SH-SY5Y (cell line): ENCODE measurements around the gene CBR4.

Experiments
- GATA2 ChIP-seq: IDR thresholded peaks from 2 replicates; pipeline ENCODE4 v1.6.1; 2011; ENCODE audit warnings: mild to moderate bottlenecking, low read depth, low read length
- GATA3 ChIP-seq: IDR thresholded peaks from 2 replicates; pipeline ENCODE4 v1.6.1; 2011; ENCODE audit warnings: low read depth, mild to moderate bottlenecking, low read length, moderate library complexity

The CBR4 gene

DNA sequence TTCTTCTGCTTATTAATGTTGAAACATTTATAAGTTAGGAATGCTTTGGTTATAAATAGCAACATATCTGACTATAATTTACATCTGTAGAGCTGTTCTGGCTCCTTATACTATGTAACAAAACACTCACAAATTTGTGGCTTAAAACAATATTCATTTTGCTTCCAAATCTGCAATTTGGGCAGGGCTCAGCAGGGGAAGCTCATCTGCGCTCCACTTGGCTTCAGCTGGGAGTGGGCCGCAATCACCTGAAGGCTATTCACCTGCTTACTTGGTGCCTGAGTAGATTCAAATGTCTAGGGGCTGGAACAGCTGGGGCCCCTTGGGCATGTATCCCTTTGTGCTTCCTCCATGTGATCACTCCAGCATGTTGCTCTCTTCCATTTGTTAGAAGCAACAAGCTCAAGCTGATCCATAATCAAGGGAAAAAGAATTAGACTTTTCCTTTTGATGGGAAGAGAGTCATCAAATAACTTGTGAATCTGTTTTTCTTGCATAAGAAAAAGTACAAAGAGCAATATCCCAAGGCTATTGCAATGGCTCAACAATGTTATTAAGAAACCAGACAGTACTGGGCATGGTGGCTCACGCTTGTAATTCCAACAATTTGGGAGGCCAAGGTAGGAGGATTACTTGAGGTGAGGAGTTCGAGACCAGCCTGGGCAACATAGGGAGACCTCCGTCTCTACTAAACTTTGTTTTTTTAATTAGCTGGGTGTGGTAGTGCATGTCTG, 34.8 kb upstream of the CBR4 start:
- no peak for TF ChIP-seq GATA2
- TF ChIP-seq GATA3 = no peak

DNA sequence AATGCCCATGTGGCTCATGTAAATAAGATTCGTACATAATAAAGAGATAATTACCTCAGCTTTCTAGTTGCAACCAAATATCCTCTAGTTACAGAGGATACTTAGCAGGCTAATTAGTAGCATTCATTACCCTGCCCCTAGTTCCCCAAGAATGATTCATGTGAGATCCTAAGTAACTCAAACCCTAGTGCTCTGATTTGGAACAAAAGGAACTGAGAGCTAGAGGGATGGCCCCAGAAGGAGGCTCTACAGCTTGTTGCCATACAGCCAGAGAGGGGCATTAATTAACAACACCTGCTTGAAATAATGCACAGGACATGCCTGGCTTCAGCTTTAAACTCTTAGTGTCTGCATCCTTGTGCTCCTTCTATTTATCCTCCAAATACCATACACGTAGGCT, 32.6 kb upstream of the CBR4 start:
- TF ChIP-seq GATA3 (no peak), GATA2 (no peak)

DNA sequence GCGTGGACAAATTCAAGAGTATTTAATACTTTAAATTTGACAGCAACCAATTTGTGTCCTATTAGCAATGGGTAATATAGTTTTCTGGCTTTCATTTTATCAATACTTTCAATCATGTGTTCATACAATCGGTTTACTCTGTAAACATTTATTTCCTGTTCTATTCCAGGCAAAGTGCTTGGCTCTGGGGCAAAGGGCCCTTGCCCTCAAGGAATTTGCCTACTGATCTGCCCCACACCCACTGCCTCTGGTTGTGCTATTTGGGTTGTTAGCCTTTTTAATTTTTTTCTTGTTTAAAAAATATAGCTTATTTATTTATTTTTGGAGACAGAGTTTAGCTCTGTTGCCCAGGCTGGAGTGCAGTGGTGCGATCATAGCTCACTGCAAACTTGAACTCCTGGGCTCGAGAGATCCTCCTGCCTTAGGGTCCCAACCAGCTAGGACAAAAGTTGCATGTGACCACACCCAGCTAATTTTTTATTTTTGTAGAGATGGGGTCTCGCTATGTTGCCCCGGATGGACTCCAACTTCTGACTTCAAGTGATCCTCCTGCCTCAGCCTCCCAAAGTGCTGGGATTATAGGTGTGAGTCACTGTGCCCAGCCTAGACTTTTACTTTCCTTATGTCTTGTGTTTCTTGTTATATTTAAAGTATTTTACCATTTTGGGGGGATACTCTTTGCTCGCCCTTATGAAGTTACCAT, 30.7 kb upstream of the CBR4 start:
- no peak for TF ChIP-seq GATA3
- TF ChIP-seq GATA2 = no peak

DNA sequence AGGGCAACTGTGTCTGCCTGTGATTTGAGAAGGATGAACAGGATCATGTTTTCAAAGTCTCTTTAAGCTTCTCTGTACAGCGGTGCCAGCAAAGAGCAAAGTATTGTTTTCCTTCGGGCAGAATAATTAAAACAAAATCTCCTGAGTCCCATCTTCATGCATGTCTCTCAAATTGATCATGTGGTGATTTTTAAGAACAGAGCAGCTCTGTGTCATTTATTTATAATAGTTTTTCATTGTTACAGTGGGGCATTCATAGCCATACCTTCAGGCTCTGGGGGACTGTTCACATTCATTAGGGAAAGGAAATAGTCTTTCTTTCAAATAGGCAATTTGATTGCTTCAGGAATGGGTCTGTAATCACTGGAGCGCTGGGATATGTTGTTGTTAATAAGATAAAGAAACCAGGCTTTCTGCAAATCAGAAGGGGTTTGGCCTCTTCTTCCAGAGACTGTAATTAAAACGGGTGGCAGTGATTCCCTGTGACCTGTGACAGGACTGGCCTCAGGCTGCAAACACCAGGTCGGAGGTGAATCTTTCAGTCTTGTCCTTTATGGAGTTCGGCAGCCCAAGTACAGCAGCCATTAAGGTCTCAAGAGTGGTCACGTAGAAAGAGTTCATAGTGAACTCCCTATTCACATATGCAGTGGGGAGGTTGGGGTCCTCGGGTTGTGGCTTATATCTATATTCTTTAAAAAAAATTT, 29.3 kb upstream of the CBR4 start:
- TF ChIP-seq GATA3 = no peak
- TF ChIP-seq GATA2 = no peak

DNA sequence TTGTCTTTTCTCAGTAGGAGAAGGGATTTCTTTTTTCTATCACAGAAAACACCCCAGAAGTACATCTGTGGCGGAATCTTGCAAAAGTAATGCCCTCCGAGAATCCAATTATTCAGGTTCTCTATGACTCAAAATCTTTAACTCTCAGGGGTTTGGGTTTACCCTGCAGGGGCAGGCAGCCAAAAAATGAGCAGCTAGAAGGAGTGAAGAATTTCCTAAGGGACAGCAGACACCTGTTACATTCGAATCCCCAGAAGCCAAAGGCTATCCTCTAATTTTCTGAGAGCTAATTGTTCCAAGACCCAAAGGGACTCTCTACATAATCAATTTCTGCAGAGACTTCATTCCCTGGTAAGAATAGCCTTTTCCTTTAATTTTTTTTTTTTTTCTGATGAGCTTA, 27.5 kb upstream of the CBR4 start:
- TF ChIP-seq GATA3 (no peak), GATA2 (no peak)

DNA sequence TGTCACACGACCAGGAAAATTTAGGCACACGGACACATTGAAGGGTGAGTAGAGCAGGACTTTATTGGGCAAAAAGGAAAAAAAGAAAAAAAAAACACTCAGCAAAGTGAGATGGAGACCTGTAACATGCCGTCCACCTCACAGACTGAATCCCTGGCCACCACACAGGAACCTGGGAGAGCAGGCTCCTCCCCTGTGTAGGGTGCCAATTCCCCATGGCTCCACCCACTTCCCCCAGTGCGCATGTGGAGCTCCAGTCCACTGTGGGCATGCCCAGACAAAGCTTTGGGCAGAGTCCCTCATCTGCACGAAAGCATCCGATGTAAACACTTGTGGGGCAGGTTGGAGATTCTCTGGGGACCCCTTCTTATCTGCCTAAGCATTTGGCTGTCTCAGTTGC, 23.6 kb upstream of the CBR4 start:
- TF ChIP-seq GATA3 (no peak), GATA2 (no peak)

DNA sequence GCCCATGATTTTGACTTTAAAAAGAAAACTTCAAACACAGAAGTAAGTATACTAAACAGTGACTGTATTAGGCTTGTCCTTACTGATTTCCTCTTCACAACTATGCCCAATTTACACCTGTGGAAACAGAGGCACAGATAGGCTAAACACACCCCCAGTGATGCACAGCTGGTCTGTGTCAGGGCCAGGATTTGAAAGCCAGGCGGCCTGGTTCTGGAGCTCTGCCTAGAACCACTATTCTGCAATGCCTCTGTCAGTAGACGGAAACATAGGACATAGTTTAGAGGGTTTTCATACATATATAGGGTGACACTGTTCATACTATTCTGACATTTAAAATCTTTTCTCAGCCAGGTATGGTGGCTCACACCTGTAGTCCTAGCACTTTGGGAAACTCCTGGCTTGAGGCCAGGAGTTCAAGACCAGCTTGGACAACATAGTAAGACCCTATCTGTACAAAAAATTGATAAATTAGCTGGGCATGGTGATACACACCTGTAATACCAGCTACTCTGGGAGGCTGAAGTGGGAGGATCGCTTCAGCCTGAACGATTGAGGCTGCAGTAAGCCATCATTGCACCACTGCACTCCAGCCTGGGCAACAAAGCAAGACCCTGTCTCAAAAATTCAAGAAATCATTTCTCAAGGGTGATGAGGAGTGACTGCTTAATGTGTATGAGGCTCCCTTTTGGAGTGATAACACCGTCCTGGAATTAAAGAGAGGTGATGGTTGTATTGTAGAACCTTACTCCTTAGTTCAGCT, 23.0 kb upstream of the CBR4 start:
- TF ChIP-seq GATA3 (no peak), GATA2 (no peak)

DNA sequence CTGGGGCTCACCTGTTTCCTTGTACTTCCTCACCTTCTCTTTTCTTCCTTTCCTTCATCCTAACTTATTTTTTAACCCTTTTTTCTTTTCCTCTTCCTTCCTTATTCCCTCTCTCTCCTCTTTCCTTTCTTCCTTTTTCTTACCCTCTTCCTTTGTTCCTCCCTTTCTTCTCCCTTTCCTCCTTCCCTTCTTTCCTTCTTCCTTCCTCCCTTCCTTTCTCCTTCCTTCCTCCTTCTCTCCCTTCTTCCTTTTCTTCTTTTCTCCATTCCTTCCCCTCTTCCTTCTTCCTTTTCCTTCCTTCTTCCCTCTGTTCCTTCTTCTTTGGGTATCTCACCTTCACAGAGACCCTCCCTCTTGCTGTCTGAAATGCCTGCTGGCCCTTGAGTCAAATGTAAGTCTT, 22.1 kb upstream of the CBR4 start:
- no peak for TF ChIP-seq GATA3

DNA sequence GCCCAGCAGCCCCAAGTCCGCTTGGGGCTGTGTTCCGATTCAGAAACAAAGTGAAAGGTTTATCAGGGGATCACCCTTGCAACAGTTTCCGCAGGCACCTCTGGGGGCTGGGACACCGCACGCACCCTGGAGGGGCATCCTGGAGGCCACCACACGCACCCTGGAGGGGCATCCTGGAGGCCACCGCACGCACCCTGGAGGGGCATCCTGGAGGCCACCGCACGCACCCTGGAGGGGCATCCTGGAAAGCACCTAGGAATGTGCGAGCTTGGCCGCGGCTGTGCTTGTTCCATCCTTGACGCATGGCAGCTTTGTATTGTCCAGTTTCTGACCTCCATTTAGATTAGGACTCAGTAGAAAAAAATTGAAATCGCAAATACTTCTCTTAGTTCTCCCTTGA, 21.3 kb upstream of the CBR4 start:
- TF ChIP-seq GATA3 = no peak
- TF ChIP-seq GATA2 = no peak

DNA sequence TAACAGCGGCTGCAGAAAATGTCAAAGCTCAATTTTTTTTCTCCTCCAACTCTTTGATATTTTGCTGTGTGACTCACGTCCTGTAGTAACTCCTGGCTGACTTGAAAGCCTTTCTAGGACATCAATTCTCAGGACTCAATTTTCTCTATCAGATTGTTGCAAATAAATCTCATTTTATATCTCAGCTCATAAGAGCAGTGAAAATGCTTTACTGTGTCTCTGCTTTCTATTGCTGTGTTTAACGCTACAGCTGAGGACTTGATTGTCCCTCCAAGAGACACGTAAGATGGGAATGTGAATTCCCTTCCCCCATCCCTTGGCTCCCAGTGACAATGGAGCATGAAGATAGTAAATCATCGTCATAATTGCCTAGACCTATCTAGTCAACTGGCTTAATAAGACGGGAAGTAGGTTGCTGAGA, 20.5 kb upstream of the CBR4 start:
- TF ChIP-seq GATA2 = no peak; the same call in 1 of the 2 replicates
- TF ChIP-seq GATA3 = no peak

DNA sequence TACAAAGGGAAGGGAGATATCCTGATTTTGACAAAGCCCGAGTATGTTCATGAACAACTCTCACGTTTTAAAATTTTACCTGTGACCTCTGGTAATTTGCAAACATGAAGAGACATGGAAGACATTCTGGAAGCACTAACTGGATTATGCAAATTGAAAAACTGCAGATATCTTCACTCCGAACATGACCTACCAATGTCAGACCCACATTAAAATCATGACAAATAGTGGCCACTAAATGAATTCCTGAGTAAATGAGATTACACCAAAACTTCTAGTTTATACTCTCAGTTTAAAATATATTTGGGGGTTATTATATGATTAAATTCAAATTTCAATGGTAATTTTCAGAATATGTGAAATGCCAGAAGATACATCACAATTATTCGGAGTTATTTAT, 19.9 kb upstream of the CBR4 start:
- TF ChIP-seq GATA3 = no peak
- TF ChIP-seq GATA2 = no peak

DNA sequence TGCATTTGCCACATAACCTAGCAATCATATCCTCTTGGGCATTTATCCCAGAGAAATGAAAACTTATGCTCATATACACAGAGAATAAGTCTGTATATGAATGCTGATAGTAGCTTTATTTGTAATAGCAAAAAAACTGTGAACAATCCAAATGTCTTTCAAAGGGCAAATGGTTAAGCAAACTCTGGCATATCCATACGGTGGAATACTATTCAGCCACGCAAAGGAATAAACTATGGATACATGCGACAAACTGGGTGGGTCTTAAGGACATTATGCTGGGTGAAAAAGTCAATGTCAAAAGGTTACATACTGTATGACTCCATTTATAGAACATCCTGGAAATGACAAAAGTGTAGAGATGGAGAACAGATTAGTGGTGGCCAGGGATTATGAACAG, 17.6 kb upstream of the CBR4 start:
- TF ChIP-seq GATA3 (no peak), GATA2 (no peak)

DNA sequence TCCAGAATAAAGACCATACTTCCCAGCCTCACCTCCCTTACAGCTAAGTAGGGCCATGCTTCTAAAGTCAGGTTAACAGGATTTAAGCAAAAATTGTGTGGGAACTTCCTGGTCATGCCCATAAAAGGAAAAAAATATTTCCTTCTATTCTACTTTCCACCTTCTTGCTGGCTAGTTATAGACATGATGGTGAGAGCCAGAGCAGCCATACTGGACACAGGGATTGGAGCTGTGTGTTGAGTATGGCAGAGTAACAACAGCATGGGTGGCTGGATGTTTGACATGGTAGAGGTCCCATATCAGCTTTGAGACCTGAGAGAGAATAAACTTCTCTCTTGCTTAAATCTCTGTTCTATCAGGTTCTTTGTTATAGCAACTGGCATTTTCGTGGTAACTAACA, 15.1 kb upstream of the CBR4 start:
- TF ChIP-seq GATA2 = no peak
- TF ChIP-seq GATA3 = no peak

DNA sequence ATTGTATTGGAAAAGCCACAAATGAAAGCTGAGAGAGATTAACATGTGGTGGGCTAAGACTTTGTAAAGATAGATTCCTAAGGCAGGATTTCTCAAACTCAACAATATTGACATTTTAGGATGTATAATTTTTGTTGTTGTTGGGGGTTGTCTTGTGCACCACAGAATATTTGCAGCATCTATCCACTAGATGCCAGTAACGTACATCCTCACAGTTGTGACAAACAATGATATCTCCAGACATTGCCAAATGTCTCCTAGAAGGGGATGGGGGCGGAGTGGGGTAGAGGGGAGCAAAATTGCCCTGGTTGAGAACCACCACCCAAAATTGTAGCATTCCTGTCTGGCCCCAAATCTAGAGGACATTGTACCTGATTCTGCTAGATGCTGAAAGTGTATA, 14.7 kb upstream of the CBR4 start:
- TF ChIP-seq GATA2 (no peak), GATA3 (no peak)
